GM12878 (cell line): Measurements from ENCODE around the gene IL10.

ENCODE experiments used
- EP300 ChIP-seq, 2 experiments: fragments of 150-350 bp in 1 of 2; IDR thresholded peaks; 2 replicates each; pipeline ENCODE4 v1.6.1; 2011 to 2012; ENCODE audit warnings: low read depth in 2 of 2, low read length in 2 of 2, borderline replicate concordance in 1 of 2, improper control_type of control experiment in 1 of 2, inconsistent platforms in 1 of 2; ENCODE audit not compliant: control insufficient read depth in 1 of 2
- POLR2A ChIP-seq: IDR thresholded peaks from 2 replicates; pipeline ENCODE4 v1.6.1; 2011; ENCODE audit warnings: low read depth, mild to moderate bottlenecking, low read length
- TF ChIP-seq, protein P1 (sequence below), 3 experiments: IDR thresholded peaks in 2 of 3; conservative IDR thresholded peaks in 1 of 3; 2 replicates each; pipeline ENCODE4 v1.5.1; 2011; ENCODE audit warnings: low read depth in 3 of 3, low read length in 3 of 3, mild to moderate bottlenecking in 3 of 3, control low read depth in 2 of 3, moderate library complexity in 2 of 3, inconsistent platforms in 1 of 3, mixed read lengths in 1 of 3; ENCODE audit not compliant: control insufficient read depth in 2 of 3, insufficient read depth in 1 of 3; ENCODE audit errors: extremely low read depth in 1 of 3

DNA sequence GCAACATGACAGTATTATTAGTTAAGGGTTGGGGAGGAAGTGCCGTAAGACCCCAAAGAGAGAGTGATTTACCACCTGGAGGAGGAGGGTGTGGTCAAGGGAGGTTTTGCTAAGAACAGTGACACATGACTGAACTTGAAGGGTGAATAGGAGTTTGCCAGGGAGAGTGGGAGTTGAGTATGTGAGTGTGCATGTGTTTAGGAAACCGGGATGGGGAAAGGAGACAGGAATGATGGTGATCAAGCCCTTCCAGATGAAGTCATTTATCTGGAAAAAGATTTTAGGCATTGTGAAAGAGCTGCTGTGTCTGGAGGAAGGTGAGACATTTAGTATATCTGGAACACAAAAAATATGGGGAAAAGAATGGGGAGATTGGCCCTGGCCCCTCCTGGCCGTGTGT is 28.1 kb upstream of the IL10 start:
- TF ChIP-seq POLR2A (no peak), EP300 (IDR thresholded peaks at IDR 0.05; ENCODE audit: borderline replicate concordance in 1 of 2, control insufficient read depth in 1 of 2, low read depth in 2 of 2, low read length in 2 of 2) (no peak)
- TF ChIP-seq, protein P1, sequence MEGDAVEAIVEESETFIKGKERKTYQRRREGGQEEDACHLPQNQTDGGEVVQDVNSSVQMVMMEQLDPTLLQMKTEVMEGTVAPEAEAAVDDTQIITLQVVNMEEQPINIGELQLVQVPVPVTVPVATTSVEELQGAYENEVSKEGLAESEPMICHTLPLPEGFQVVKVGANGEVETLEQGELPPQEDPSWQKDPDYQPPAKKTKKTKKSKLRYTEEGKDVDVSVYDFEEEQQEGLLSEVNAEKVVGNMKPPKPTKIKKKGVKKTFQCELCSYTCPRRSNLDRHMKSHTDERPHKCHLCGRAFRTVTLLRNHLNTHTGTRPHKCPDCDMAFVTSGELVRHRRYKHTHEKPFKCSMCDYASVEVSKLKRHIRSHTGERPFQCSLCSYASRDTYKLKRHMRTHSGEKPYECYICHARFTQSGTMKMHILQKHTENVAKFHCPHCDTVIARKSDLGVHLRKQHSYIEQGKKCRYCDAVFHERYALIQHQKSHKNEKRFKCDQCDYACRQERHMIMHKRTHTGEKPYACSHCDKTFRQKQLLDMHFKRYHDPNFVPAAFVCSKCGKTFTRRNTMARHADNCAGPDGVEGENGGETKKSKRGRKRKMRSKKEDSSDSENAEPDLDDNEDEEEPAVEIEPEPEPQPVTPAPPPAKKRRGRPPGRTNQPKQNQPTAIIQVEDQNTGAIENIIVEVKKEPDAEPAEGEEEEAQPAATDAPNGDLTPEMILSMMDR (IDR thresholded peaks at IDR 0.05 in 2 of 3, conservative IDR thresholded peaks at IDR 0.05 in 1 of 3; ENCODE audit: control insufficient read depth in 2 of 3, extremely low read depth in 1 of 3, insufficient read depth in 1 of 3, low read depth in 3 of 3, low read length in 3 of 3) = no peak
